OCI-LY3 (cell line): ENCODE data around the gene USP17L11.
"Not testable (repeated sequence)": the region's sequence is repeated elsewhere in the genome, so short reads cannot be mapped to it uniquely, and the experiment has no call there.

ENCODE experiments used
- EZH2phosphoT487 ChIP-seq: fragments of 200-600 bp; shearing (Covaris generic); IDR thresholded peaks from 2 replicates; pipeline ENCODE4 v1.6.1; 2018; ENCODE audit warnings: antibody characterized with exemption, mixed run types, low read depth
- TF ChIP-seq, protein P1 (sequence below): fragments of 200-600, 300-600 bp; sonication (generic); IDR thresholded peaks from 2 replicates; pipeline ENCODE4 v1.5.1; 2014; ENCODE audit warnings: antibody characterized with exemption, low read length, low read depth

DNA sequence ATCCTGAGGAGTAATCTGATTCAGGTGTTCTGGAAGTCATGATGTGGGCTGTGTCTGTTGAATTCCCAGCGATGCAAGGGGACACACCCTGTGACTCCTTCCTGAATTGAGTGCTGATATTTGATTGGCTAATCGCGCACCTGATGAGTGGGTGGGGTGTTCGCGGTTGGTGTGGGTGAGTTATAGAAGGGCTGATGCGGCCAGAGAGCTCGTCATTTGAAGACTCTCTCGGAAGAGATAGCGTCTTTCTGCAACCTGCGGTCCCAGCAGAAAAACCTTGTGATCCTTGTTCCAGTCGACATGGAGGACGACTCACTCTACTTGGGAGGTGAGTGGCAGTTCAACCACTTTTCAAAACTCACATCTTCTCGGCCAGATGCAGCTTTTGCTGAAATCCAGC lies 4.8 kb upstream of the USP17L11 start, which contains the start of gene USP17L10:
- TF ChIP-seq, protein P1, sequence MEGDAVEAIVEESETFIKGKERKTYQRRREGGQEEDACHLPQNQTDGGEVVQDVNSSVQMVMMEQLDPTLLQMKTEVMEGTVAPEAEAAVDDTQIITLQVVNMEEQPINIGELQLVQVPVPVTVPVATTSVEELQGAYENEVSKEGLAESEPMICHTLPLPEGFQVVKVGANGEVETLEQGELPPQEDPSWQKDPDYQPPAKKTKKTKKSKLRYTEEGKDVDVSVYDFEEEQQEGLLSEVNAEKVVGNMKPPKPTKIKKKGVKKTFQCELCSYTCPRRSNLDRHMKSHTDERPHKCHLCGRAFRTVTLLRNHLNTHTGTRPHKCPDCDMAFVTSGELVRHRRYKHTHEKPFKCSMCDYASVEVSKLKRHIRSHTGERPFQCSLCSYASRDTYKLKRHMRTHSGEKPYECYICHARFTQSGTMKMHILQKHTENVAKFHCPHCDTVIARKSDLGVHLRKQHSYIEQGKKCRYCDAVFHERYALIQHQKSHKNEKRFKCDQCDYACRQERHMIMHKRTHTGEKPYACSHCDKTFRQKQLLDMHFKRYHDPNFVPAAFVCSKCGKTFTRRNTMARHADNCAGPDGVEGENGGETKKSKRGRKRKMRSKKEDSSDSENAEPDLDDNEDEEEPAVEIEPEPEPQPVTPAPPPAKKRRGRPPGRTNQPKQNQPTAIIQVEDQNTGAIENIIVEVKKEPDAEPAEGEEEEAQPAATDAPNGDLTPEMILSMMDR, result not testable (repeated sequence)
- not testable (repeated sequence) for TF ChIP-seq EZH2phosphoT487
